H9 (cell line): ENCODE results near the gene CLIP4. TPM values are rescaled to one million over a fixed set of nuclear protein-coding genes. Genes with fewer than 3 reads are reported as not detected.

Source experiments
- DNase-seq: peaks from one replicate; pipeline ENCODE4 v3.0.0-alpha.2; 2017
- H2AFZ ChIP-seq: one replicate; pipeline ENCODE4 v1.6.1; 2013; ENCODE audit warnings: mild to moderate bottlenecking, low read length, control low read depth, moderate library complexity
- H2AK5ac ChIP-seq: 2 replicates; pipeline ENCODE4 v1.6.1; 2013; ENCODE audit warnings: low read length, control low read depth, mixed read lengths; ENCODE audit not compliant: insufficient read length
- H2BK120ac ChIP-seq: one replicate; pipeline ENCODE4 v1.6.1; 2013; ENCODE audit warnings: low read depth, mild to moderate bottlenecking, low read length, control low read depth, inconsistent platforms; ENCODE audit not compliant: poor library complexity, severe bottlenecking
- H2BK12ac ChIP-seq: 2 replicates; pipeline ENCODE4 v1.6.1; 2013; ENCODE audit warnings: low read length, control low read depth, mixed read lengths, low read depth; ENCODE audit not compliant: insufficient read length
- H2BK15ac ChIP-seq: 2 replicates; pipeline ENCODE4 v1.6.1; 2013; ENCODE audit warnings: low read depth, low read length, control low read depth
- H2BK20ac ChIP-seq: one replicate; pipeline ENCODE4 v1.6.1; 2013; ENCODE audit warnings: low read depth, mild to moderate bottlenecking, low read length, control low read depth, inconsistent platforms; ENCODE audit not compliant: poor library complexity, severe bottlenecking
- H2BK5ac ChIP-seq: 2 replicates; pipeline ENCODE4 v1.6.1; 2013; ENCODE audit warnings: low read length, control low read depth, mixed read lengths; ENCODE audit not compliant: insufficient read length
- H3K14ac ChIP-seq: 2 replicates; pipeline ENCODE4 v1.6.1; 2013; ENCODE audit warnings: low read length, control low read depth; ENCODE audit not compliant: insufficient read depth
- H3K18ac ChIP-seq: 2 replicates; pipeline ENCODE4 v1.6.1; 2013; ENCODE audit warnings: low read depth, mild to moderate bottlenecking, mixed read lengths, low read length, control low read depth; ENCODE audit not compliant: insufficient read length
- H3K23ac ChIP-seq: 2 replicates; pipeline ENCODE4 v1.6.1; 2013; ENCODE audit warnings: low read length, control low read depth, mixed read lengths, low read depth; ENCODE audit not compliant: insufficient read length
- H3K23me2 ChIP-seq: 2 replicates; pipeline ENCODE4 v1.6.1; 2013; ENCODE audit warnings: low read depth, mild to moderate bottlenecking, mixed read lengths, low read length, control low read depth; ENCODE audit not compliant: insufficient read length, poor library complexity, severe bottlenecking
- H3K27ac ChIP-seq: 2 replicates; pipeline ENCODE4 v1.5.1; 2013; ENCODE audit warnings: low read length, control low read depth, mixed read lengths, low read depth; ENCODE audit not compliant: insufficient read length
- H3K27me3 ChIP-seq: 2 replicates; pipeline ENCODE4 v1.6.1; 2013; ENCODE audit warnings: low read length, control low read depth, inconsistent platforms; ENCODE audit not compliant: insufficient read depth
- H3K4ac ChIP-seq: 2 replicates; pipeline ENCODE4 v1.6.1; 2013; ENCODE audit warnings: low read depth, mild to moderate bottlenecking, control low read depth, inconsistent platforms, low read length, moderate library complexity
- H3K4me1 ChIP-seq: 2 replicates; pipeline ENCODE4 v1.6.1; 2013; ENCODE audit warnings: low read length, control low read depth, inconsistent platforms; ENCODE audit not compliant: insufficient read depth
- H3K4me2 ChIP-seq: 2 replicates; pipeline ENCODE4 v1.6.1; 2013; ENCODE audit warnings: low read length, control low read depth, mixed read lengths; ENCODE audit not compliant: insufficient read length, insufficient read depth
- H3K56ac ChIP-seq: 2 replicates; pipeline ENCODE4 v1.6.1; 2013; ENCODE audit warnings: low read depth, mild to moderate bottlenecking, mixed read lengths, low read length, control low read depth; ENCODE audit not compliant: insufficient read length
- H3K79me1 ChIP-seq: 2 replicates; pipeline ENCODE4 v1.6.1; 2013; ENCODE audit warnings: low read depth, mild to moderate bottlenecking, moderate library complexity, low read length, control low read depth, inconsistent platforms; ENCODE audit not compliant: insufficient read depth, poor library complexity, severe bottlenecking
- H3K79me2 ChIP-seq: 2 replicates; pipeline ENCODE4 v1.6.1; 2013; ENCODE audit warnings: low read length, control low read depth, inconsistent platforms; ENCODE audit not compliant: insufficient read depth
- H3K9ac ChIP-seq: 2 replicates; pipeline ENCODE4 v1.6.1; 2013; ENCODE audit warnings: low read length, control low read depth, mixed read lengths; ENCODE audit not compliant: insufficient read length; ENCODE audit errors: extremely low read depth
- H3K9me3 ChIP-seq: one replicate; pipeline ENCODE4 v1.6.1; 2013; ENCODE audit warnings: low read depth, low read length, inconsistent platforms; ENCODE audit not compliant: control insufficient read depth
- H3T11ph ChIP-seq: one replicate; pipeline ENCODE4 v1.6.1; 2013; ENCODE audit warnings: mild to moderate bottlenecking, low read length, control low read depth, inconsistent platforms
- H4K20me1 ChIP-seq: one replicate; pipeline ENCODE4 v1.6.1; 2013; ENCODE audit not compliant: control insufficient read depth, insufficient read length, insufficient read depth
- H4K5ac ChIP-seq: 2 replicates; pipeline ENCODE4 v1.6.1; 2013; ENCODE audit warnings: low read depth, mild to moderate bottlenecking, mixed read lengths, low read length, control low read depth; ENCODE audit not compliant: insufficient read length
- H4K8ac ChIP-seq: replicated peaks from 2 replicates; pipeline ENCODE4 v1.6.1; 2013; ENCODE audit warnings: low read length, control low read depth, mixed read lengths, low read depth; ENCODE audit not compliant: insufficient read length
- H4K91ac ChIP-seq: 2 replicates; pipeline ENCODE4 v1.6.1; 2013; ENCODE audit warnings: low read depth, mild to moderate bottlenecking, moderate library complexity, mixed read lengths, low read length, control low read depth; ENCODE audit not compliant: insufficient read length
- H3K27ac Mint-ChIP-seq, 3 experiments: 2 replicates in 2 of 3; 3 replicates in 1 of 3; pipeline ENCODE4 v1.8.0; 2020 to 2021; ENCODE audit warnings: mixed read lengths in 3 of 3, mild to moderate bottlenecking in 1 of 3, moderate library complexity in 1 of 3
- H3K27me3 Mint-ChIP-seq: 2 replicates; pipeline ENCODE4 v1.8.0; 2021; ENCODE audit warnings: low read depth, mild to moderate bottlenecking, moderate library complexity, mixed read lengths
- H3K36me3 Mint-ChIP-seq, 3 experiments: 2 replicates in 2 of 3; 3 replicates in 1 of 3; pipeline ENCODE4 v1.8.0; 2020 to 2021; ENCODE audit warnings: low read depth in 3 of 3, mixed read lengths in 3 of 3; ENCODE audit not compliant: insufficient read depth in 1 of 3
- H3K4me1 Mint-ChIP-seq, 2 experiments: 2 replicates each; pipeline ENCODE4 v1.8.0; 2020; ENCODE audit warnings: mixed read lengths in 2 of 2
- H3K4me3 Mint-ChIP-seq, 2 experiments: 2 replicates in 1 of 2; 3 replicates in 1 of 2; pipeline ENCODE4 v1.8.0; 2020 to 2021; ENCODE audit warnings: mild to moderate bottlenecking in 2 of 2, mixed read lengths in 2 of 2, moderate library complexity in 1 of 2
- H3K9me3 Mint-ChIP-seq, 2 experiments: 2 replicates in 1 of 2; 3 replicates in 1 of 2; pipeline ENCODE4 v1.8.0; 2020; ENCODE audit warnings: mild to moderate bottlenecking in 2 of 2, mixed read lengths in 2 of 2, moderate library complexity in 1 of 2
- WGBS: extraction: QIAGEN DNeasy Blood & Tissue Kit; methylation state at CpG from one replicate; pipeline ENCODE4 v1.1.7; 2013; ENCODE audit warnings: missing lambda C conversion rate, low lambda C conversion rate, mixed read lengths; ENCODE audit not compliant: insufficient read length; ENCODE audit errors: extremely low coverage; 5-methylcytosine and 5-hydroxymethylcytosine counted together
- total RNA-seq: library from RNA; stranded (reverse); gene quantifications from 2 replicates; pipeline ENCODE4 v1.2.1, GENCODE V29; 2021
- TF ChIP-seq, protein P1 (sequence below): fragments of 200-600 bp; sonication (generic); conservative IDR thresholded peaks from 3 replicates; pipeline ENCODE4 v1.8.0; 2021; ENCODE audit warnings: antibody characterized with exemption, mild to moderate bottlenecking

The CLIP4 gene
- total RNA-seq, 1 experiment from 2014 or later = 0.66 TPM

DNA sequence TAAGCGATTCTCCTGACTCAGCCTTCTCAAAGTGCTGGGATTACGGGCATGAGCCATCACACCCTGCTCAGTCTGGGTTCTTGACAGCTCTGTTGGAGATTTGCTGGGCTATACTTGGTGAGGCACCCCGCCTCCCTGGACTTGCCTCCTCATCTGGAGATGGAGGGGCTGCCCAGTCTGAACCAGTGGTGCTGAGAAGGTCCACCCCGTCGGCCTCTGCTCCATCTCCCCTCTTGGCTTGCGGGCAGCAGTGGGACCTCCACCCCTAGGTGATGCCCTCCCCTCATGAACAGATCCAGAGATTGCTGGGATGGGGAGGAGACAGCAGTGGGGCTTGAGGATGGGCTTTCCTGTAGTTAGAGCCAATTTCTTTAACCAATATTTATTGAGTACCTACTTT lies 120.9 kb downstream of the CLIP4 start:
- H3K18ac ChIP-seq = no peak overlapping the region
- no peaks in the 10 kb centered on the region for H3K79me1 ChIP-seq
- no peak overlapping the region for H2AFZ ChIP-seq
- Mint-ChIP-seq H3K4me1 (peaks cover 0 to 2% of the 10 kb centered on the region in 2 experiments; a peak in 3 of 4 replicates), H3K27ac (no peak overlapping the region), H3K36me3 (no peaks in the 10 kb centered on the region), H3K27me3 (peaks cover 4% of the 10 kb centered on the region; the same call in 1 of the 2 replicates), H3K4me3 (no peak overlapping the region), H3K9me3 (no peaks in the 10 kb centered on the region)
- H2BK15ac ChIP-seq = no peak overlapping the region
- H3K9me3 ChIP-seq = no peaks in the 10 kb centered on the region
- no peaks in the 10 kb centered on the region for H3K79me2 ChIP-seq
- TF ChIP-seq, protein P1, sequence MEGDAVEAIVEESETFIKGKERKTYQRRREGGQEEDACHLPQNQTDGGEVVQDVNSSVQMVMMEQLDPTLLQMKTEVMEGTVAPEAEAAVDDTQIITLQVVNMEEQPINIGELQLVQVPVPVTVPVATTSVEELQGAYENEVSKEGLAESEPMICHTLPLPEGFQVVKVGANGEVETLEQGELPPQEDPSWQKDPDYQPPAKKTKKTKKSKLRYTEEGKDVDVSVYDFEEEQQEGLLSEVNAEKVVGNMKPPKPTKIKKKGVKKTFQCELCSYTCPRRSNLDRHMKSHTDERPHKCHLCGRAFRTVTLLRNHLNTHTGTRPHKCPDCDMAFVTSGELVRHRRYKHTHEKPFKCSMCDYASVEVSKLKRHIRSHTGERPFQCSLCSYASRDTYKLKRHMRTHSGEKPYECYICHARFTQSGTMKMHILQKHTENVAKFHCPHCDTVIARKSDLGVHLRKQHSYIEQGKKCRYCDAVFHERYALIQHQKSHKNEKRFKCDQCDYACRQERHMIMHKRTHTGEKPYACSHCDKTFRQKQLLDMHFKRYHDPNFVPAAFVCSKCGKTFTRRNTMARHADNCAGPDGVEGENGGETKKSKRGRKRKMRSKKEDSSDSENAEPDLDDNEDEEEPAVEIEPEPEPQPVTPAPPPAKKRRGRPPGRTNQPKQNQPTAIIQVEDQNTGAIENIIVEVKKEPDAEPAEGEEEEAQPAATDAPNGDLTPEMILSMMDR = no peak
- H3K4me1 ChIP-seq = no peaks in the 10 kb centered on the region
- no peak overlapping the region for H2BK5ac ChIP-seq
- DNase-seq = no peak
- H3K9ac ChIP-seq = no peak overlapping the region
- H3K14ac ChIP-seq = no peak overlapping the region
- H4K5ac ChIP-seq = no peak overlapping the region
- no peaks in the 10 kb centered on the region for H3K23me2 ChIP-seq
- H2BK20ac ChIP-seq = no peak overlapping the region
- H4K8ac ChIP-seq = no peak overlapping the region
- no peak overlapping the region for H3K56ac ChIP-seq
- no peak overlapping the region for H3K4me2 ChIP-seq
- H4K91ac ChIP-seq = no peak overlapping the region
- no peak overlapping the region for H2BK120ac ChIP-seq
- WGBS = no CpG with 5 or more reads among the region's 6 CpGs
- no peaks in the 10 kb centered on the region for H4K20me1 ChIP-seq
- H2AK5ac ChIP-seq = no peak overlapping the region
- no peak overlapping the region for H3K27ac ChIP-seq
- no peak overlapping the region for H3K4ac ChIP-seq
- H2BK12ac ChIP-seq = no peak overlapping the region
- H3K23ac ChIP-seq = no peak overlapping the region
- no peaks in the 10 kb centered on the region for H3K27me3 ChIP-seq
- no peak overlapping the region for H3T11ph ChIP-seq
